ENCODE measurements around the gene USP13.
"Not testable (repeated sequence)": the region's sequence is repeated elsewhere in the genome, so short reads cannot be mapped to it uniquely, and the experiment has no call there.

USP13 gene

GRCh38 chr3:179673523-179673922 lies 20.7 kb downstream of the USP13 start:
- no peak overlapping the region for H3K27ac ChIP-seq (ENCODE audit: low read length)
- H3K4me3 ChIP-seq (ENCODE audit: low read length in 2 of 2): no peak overlapping the region
- no peak overlapping the region for H3K9ac ChIP-seq (ENCODE audit: low read length in 2 of 2)

GRCh38 chr3:179676081-179676480 lies 23.2 kb downstream of the USP13 start:
- no peaks in the 10 kb centered on the region for H3K4me1 ChIP-seq (ENCODE audit: control insufficient read depth, insufficient read depth, low read length)
- no peaks in the 10 kb centered on the region for H3K9me3 ChIP-seq (ENCODE audit: control insufficient read depth in 2 of 2, low read length in 2 of 2)
- H3K9ac ChIP-seq (ENCODE audit: low read length in 2 of 2): no peak overlapping the region
- no peaks in the 10 kb centered on the region for H3K36me3 ChIP-seq (ENCODE audit: control insufficient read depth in 2 of 2, insufficient read depth in 2 of 2, low read length in 2 of 2)
- H3K4me3 ChIP-seq (ENCODE audit: low read length in 2 of 2): no peak overlapping the region
- H3K27me3 ChIP-seq (ENCODE audit: control insufficient read depth in 1 of 2, insufficient read depth in 2 of 2, low read length in 2 of 2): no peaks in the 10 kb centered on the region
- no peak overlapping the region for H3K27ac ChIP-seq (ENCODE audit: low read length)

More at GRCh38 chr3:179673523-179673922, 20.7 kb downstream of the USP13 start:
- Histone ChIP-seq H3K9me3 (ENCODE audit: control insufficient read depth in 2 of 2, low read length in 2 of 2) (no peaks in the 10 kb centered on the region), H3K4me1 (ENCODE audit: control insufficient read depth, insufficient read depth, low read length) (peaks cover 6% of the 10 kb centered on the region), H3K36me3 (ENCODE audit: control insufficient read depth in 2 of 2, insufficient read depth in 2 of 2, low read length in 2 of 2) (no peaks in the 10 kb centered on the region), H3K27me3 (ENCODE audit: control insufficient read depth in 1 of 2, insufficient read depth in 2 of 2, low read length in 2 of 2) (no peaks in the 10 kb centered on the region)

GRCh38 chr3:179677884-179678283 lies 25.0 kb downstream of the USP13 start:
- Histone ChIP-seq H3K27me3 (ENCODE audit: control insufficient read depth in 1 of 2, insufficient read depth in 2 of 2, low read length in 2 of 2) (no peaks in the 10 kb centered on the region), H3K27ac (ENCODE audit: low read length) (no peak overlapping the region), H3K9me3 (ENCODE audit: control insufficient read depth in 2 of 2, low read length in 2 of 2) (no peaks in the 10 kb centered on the region), H3K9ac (ENCODE audit: low read length in 2 of 2) (no peak overlapping the region), H3K36me3 (ENCODE audit: control insufficient read depth in 2 of 2, insufficient read depth in 2 of 2, low read length in 2 of 2) (no peaks in the 10 kb centered on the region), H3K4me3 (ENCODE audit: low read length in 2 of 2) (no peak overlapping the region), H3K4me1 (ENCODE audit: control insufficient read depth, insufficient read depth, low read length) (no peaks in the 10 kb centered on the region)

GRCh38 chr3:179681492-179682263 lies 28.8 kb downstream of the USP13 start:
- H3K27ac ChIP-seq (ENCODE audit: low read length): no peak overlapping the region
- H3K9me3 ChIP-seq (ENCODE audit: control insufficient read depth in 2 of 2, low read length in 2 of 2): no peaks in the 10 kb centered on the region
- H3K27me3 ChIP-seq (ENCODE audit: control insufficient read depth in 1 of 2, insufficient read depth in 2 of 2, low read length in 2 of 2): no peaks in the 10 kb centered on the region
- peaks cover 0 to 5% of the 10 kb centered on the region in 2 donors for H3K36me3 ChIP-seq (ENCODE audit: control insufficient read depth in 2 of 2, insufficient read depth in 2 of 2, low read length in 2 of 2)
- no peak overlapping the region for H3K9ac ChIP-seq (ENCODE audit: low read length in 2 of 2)
- H3K4me1 ChIP-seq (ENCODE audit: control insufficient read depth, insufficient read depth, low read length): no peaks in the 10 kb centered on the region
- peak overlapping the region in 1 of 2 donors; percentile 40 for H3K4me3 ChIP-seq (ENCODE audit: low read length in 2 of 2)

GRCh38 chr3:179682426-179683080 lies 29.7 kb downstream of the USP13 start:
- Histone ChIP-seq H3K36me3 (ENCODE audit: control insufficient read depth in 2 of 2, insufficient read depth in 2 of 2, low read length in 2 of 2) (peaks cover 0 to 5% of the 10 kb centered on the region in 2 donors), H3K9ac (ENCODE audit: low read length in 2 of 2) (no peak overlapping the region), H3K27ac (ENCODE audit: low read length) (no peak overlapping the region), H3K9me3 (ENCODE audit: control insufficient read depth in 2 of 2, low read length in 2 of 2) (no peaks in the 10 kb centered on the region), H3K4me1 (ENCODE audit: control insufficient read depth, insufficient read depth, low read length) (no peaks in the 10 kb centered on the region), H3K4me3 (ENCODE audit: low read length in 2 of 2) (no peak overlapping the region), H3K27me3 (ENCODE audit: control insufficient read depth in 1 of 2, insufficient read depth in 2 of 2, low read length in 2 of 2) (no peaks in the 10 kb centered on the region)

GRCh38 chr3:179683286-179683685 lies 30.4 kb downstream of the USP13 start:
- not testable (repeated sequence) for H3K27ac ChIP-seq (ENCODE audit: low read length); H3K9ac ChIP-seq (ENCODE audit: low read length in 2 of 2)

GRCh38 chr3:179687967-179688535 lies 35.2 kb downstream of the USP13 start:
- H3K4me1 ChIP-seq (ENCODE audit: control insufficient read depth, insufficient read depth, low read length): no peaks in the 10 kb centered on the region
- no peak overlapping the region for H3K27ac ChIP-seq (ENCODE audit: low read length)

More at GRCh38 chr3:179683286-179683685, 30.4 kb downstream of the USP13 start:
- H3K36me3 ChIP-seq (ENCODE audit: control insufficient read depth in 2 of 2, insufficient read depth in 2 of 2, low read length in 2 of 2); H3K4me3 ChIP-seq (ENCODE audit: low read length in 2 of 2); H3K9me3 ChIP-seq (ENCODE audit: control insufficient read depth in 2 of 2, low read length in 2 of 2); H3K27me3 ChIP-seq (ENCODE audit: control insufficient read depth in 1 of 2, insufficient read depth in 2 of 2, low read length in 2 of 2); H3K4me1 ChIP-seq (ENCODE audit: control insufficient read depth, insufficient read depth, low read length): not testable (repeated sequence)

GRCh38 chr3:179688850-179689249 lies 36.0 kb downstream of the USP13 start:
- H3K27me3 ChIP-seq (ENCODE audit: control insufficient read depth in 1 of 2, insufficient read depth in 2 of 2, low read length in 2 of 2): no peaks in the 10 kb centered on the region
- H3K9me3 ChIP-seq (ENCODE audit: control insufficient read depth in 2 of 2, low read length in 2 of 2): no peaks in the 10 kb centered on the region
- H3K4me1 ChIP-seq (ENCODE audit: control insufficient read depth, insufficient read depth, low read length): no peaks in the 10 kb centered on the region
- peaks cover 0 to 5% of the 10 kb centered on the region in 2 donors for H3K36me3 ChIP-seq (ENCODE audit: control insufficient read depth in 2 of 2, insufficient read depth in 2 of 2, low read length in 2 of 2)
- H3K27ac ChIP-seq (ENCODE audit: low read length): no peak overlapping the region
- no peak overlapping the region for H3K9ac ChIP-seq (ENCODE audit: low read length in 2 of 2)
- no peak overlapping the region for H3K4me3 ChIP-seq (ENCODE audit: low read length in 2 of 2)

More at GRCh38 chr3:179687967-179688535, 35.2 kb downstream of the USP13 start:
- Histone ChIP-seq H3K9me3 (ENCODE audit: control insufficient read depth in 2 of 2, low read length in 2 of 2) (no peaks in the 10 kb centered on the region), H3K9ac (ENCODE audit: low read length in 2 of 2) (no peak overlapping the region), H3K27me3 (ENCODE audit: control insufficient read depth in 1 of 2, insufficient read depth in 2 of 2, low read length in 2 of 2) (no peaks in the 10 kb centered on the region), H3K4me3 (ENCODE audit: low read length in 2 of 2) (no peak overlapping the region), H3K36me3 (ENCODE audit: control insufficient read depth in 2 of 2, insufficient read depth in 2 of 2, low read length in 2 of 2) (peaks cover 0 to 5% of the 10 kb centered on the region in 2 donors)

GRCh38 chr3:179694731-179695130 lies 41.9 kb downstream of the USP13 start:
- no peak overlapping the region for H3K27ac ChIP-seq (ENCODE audit: low read length)

GRCh38 chr3:179695672-179696313 lies 43.0 kb downstream of the USP13 start:
- H3K27ac ChIP-seq (ENCODE audit: low read length): no peak overlapping the region
- no peak overlapping the region for H3K4me3 ChIP-seq (ENCODE audit: low read length in 2 of 2)
- H3K4me1 ChIP-seq (ENCODE audit: control insufficient read depth, insufficient read depth, low read length): no peaks in the 10 kb centered on the region
- no peaks in the 10 kb centered on the region for H3K27me3 ChIP-seq (ENCODE audit: control insufficient read depth in 1 of 2, insufficient read depth in 2 of 2, low read length in 2 of 2)
- H3K36me3 ChIP-seq (ENCODE audit: control insufficient read depth in 2 of 2, insufficient read depth in 2 of 2, low read length in 2 of 2): no peaks in the 10 kb centered on the region
- H3K9ac ChIP-seq (ENCODE audit: low read length in 2 of 2): no peak overlapping the region
- H3K9me3 ChIP-seq (ENCODE audit: control insufficient read depth in 2 of 2, low read length in 2 of 2): no peaks in the 10 kb centered on the region

More at GRCh38 chr3:179694731-179695130, 41.9 kb downstream of the USP13 start:
- Histone ChIP-seq H3K9me3 (ENCODE audit: control insufficient read depth in 2 of 2, low read length in 2 of 2) (no peaks in the 10 kb centered on the region), H3K9ac (ENCODE audit: low read length in 2 of 2) (no peak overlapping the region), H3K4me3 (ENCODE audit: low read length in 2 of 2) (no peak overlapping the region), H3K27me3 (ENCODE audit: control insufficient read depth in 1 of 2, insufficient read depth in 2 of 2, low read length in 2 of 2) (no peaks in the 10 kb centered on the region), H3K36me3 (ENCODE audit: control insufficient read depth in 2 of 2, insufficient read depth in 2 of 2, low read length in 2 of 2) (no peaks in the 10 kb centered on the region), H3K4me1 (ENCODE audit: control insufficient read depth, insufficient read depth, low read length) (no peaks in the 10 kb centered on the region)

All from stomach smooth muscle (tissue), 2 donors.